GM12874 (cell line): ENCODE measurements around the gene USP6.

ENCODE experiments used
- TF ChIP-seq, protein P1 (sequence below): IDR thresholded peaks from 2 replicates; pipeline ENCODE4 v1.5.1; 2011; ENCODE audit warnings: low read depth, mild to moderate bottlenecking, control low read depth, low read length, moderate library complexity; ENCODE audit not compliant: insufficient read depth

The USP6 gene

GRCh38 chr17:5115673-5116651 lies at the start of gene USP6:
TSS of gene USP6 (plus strand) at chr17:5116032. CDS start at chr17:5130368, 14,336 bp downstream.
- TF ChIP-seq, protein P1, sequence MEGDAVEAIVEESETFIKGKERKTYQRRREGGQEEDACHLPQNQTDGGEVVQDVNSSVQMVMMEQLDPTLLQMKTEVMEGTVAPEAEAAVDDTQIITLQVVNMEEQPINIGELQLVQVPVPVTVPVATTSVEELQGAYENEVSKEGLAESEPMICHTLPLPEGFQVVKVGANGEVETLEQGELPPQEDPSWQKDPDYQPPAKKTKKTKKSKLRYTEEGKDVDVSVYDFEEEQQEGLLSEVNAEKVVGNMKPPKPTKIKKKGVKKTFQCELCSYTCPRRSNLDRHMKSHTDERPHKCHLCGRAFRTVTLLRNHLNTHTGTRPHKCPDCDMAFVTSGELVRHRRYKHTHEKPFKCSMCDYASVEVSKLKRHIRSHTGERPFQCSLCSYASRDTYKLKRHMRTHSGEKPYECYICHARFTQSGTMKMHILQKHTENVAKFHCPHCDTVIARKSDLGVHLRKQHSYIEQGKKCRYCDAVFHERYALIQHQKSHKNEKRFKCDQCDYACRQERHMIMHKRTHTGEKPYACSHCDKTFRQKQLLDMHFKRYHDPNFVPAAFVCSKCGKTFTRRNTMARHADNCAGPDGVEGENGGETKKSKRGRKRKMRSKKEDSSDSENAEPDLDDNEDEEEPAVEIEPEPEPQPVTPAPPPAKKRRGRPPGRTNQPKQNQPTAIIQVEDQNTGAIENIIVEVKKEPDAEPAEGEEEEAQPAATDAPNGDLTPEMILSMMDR = no peak

DNA sequence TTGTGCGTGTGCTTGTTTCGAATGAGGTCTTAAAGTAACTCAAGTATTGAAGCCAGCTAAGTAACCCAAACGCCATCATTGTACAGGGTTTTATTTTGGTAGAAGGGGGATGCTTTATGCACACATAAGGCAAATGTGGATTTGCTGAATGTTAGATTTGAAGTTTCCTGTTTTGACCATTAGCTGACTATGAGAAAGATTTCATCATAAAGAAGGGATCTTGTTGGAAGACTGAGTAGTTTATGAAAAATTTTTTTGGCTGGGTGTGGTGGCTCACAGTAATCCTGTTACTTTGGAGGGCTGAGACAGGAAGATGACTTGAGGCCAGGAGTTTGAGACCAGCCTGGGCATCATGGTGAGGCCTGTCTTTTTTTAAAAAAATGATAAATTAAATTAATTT lies 47.6 kb upstream of the USP6 start:
- TF ChIP-seq, protein P1 = no peak

DNA sequence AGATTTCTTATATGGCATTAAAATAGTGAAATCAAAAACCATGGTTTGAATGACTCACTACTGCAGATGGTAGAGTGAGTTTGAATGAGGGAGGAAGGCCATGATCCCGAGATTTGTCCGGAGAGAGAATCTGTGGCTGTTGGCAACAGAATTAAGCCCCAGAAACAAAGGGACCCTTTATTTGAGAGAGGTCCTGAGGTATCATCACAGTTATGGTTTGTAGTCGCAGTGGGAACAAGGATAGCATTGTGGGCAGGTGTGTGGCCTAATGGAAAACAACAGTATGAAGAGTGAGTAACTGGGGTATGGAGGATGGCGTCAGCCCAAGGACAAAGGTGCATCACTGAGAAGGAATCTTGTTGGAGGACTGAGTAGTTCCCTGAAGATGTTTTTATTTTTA lies 46.1 kb upstream of the USP6 start:
- TF ChIP-seq, protein P1 = no peak

GRCh38 chr17:5077781-5078105 lies 38.1 kb upstream of the USP6 start:
- TF ChIP-seq, protein P1 = no peak

GRCh38 chr17:5078106-5079028 lies 37.5 kb upstream of the USP6 start, which contains the start of gene ZFP3:
TSS of gene ZFP3 (plus strand) at chr17:5078467. CDS start at chr17:5091505, 13,038 bp downstream.
- TF ChIP-seq, protein P1 = peak; percentile 21; the same call in 1 of the 2 replicates

DNA sequence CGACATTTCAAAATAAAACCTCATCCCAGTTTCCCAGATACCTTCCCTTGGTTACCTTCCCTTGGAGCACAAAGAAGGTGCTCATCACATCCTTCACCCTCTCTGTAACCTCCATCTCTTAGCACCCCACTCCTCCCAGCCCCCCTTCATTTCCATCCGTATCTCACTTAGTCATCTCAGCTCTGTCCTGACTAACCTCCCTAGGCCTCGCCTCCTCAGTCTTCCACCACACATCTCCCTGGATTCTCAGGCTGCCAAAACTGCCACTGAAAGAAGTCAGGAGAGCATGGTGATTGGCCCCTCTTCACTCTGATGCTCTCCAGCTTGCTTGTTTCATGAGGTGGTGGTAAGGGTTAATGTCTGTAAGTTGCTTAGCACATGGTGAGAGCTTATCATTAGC lies 35.2 kb upstream of the USP6 start:
- TF ChIP-seq, protein P1 = no peak

DNA sequence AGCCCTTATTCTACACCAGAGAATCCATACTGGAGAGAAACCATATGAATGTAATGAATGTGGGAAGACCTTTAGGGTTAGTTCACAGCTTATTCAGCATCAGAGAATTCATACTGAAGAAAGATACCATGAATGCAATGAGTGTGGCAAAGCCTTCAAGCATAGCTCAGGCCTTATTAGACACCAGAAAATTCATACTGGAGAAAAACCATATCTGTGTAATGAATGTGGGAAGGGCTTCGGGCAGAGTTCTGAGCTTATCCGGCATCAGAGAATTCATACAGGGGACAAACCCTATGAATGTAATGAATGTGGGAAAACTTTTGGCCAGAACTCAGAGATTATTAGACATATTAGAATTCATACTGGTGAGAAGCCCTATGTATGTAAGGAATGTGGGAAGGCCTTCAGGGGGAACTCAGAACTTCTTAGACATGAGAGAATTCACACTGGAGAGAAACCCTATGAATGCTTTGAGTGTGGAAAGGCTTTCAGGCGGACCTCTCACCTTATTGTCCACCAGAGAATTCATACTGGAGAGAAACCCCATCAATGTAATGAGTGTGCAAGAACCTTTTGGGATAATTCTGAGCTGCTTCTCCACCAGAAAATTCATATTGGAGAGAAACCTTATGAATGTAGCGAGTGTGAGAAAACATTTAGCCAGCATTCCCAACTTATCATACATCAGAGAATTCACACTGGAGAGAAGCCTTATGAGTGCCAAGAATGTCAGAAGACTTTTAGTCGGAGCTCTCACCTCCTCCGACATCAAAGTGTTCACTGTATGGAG lies 23.4 kb upstream of the USP6 start:
- TF ChIP-seq, protein P1 = no peak
